ENCODE data around the gene ZDHHC8.
A peak's percentile ranks its signal among the peaks of the same experiment; 100 is the strongest.

The ZDHHC8 gene

DNA sequence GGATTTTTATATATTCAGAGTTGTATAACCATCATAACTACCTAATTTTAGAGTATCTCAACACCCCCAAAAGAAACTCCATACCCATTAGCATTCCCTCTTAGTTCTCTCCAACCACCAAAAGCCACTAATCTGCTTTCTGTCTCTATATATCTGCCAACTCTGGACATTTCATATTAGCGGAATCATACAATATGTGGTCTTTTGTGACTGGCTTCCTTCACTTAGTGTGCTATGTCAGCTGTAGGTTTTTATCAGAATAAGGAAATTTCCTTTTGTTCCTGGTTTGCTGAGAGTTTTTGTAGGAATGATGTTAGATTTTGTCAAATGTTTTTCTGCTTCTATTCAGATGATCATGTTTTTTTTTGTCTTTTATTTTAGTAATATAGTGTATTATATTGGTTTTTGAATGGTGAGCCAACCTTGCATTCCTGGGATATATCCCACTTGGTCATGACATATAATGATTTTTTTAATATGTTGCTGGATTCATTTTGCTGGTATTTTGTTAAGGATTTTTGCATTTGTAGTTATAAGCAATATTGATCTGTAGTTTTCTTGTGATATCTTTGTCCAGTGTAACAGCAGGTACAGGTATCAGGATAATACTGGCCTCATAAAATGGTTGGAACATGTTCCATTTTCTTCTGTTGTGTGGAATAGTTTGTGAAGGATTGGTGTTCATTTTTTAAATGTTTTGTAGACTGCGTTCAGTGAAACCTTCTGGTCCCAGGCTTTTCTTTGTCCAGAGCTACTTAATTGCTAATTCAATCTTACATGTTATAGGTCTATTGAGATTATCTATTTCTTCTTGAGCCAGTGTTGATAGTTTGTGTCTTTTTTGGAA lies 34.8 kb upstream of the ZDHHC8 start:
- no peak for DNase-seq (ENCODE audit: low spot score)

DNA sequence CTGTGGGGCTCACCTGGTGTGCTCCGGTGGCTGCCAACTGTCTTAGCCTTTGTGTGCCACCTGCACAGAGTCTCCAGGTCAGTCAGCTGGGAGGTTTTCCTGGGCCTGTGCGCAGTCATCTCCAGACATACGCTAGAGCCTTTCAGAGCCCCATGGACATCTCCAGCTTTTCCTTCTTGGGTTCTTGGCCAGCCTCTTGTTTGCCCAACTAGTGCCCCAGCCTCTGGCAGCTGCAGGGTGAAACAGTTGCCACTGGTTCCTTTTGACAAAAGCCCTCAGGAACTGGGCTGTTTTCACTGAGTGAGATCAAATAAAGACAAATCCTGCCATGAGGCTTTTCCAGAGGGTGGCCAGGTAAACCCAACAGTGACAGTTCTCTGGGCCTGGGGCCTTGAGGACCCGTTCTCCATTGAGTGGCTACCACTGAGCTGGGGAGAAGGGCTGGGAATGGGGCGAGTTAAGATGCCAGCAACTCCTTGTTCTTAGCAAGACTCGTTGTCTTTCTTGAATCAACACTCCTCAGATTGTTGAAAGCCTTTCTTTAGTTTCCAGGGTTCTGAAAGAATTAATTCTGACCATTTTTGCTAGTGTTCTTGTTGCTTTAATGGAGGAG lies 32.4 kb upstream of the ZDHHC8 start:
- no peak for DNase-seq (ENCODE audit: low spot score)

DNA sequence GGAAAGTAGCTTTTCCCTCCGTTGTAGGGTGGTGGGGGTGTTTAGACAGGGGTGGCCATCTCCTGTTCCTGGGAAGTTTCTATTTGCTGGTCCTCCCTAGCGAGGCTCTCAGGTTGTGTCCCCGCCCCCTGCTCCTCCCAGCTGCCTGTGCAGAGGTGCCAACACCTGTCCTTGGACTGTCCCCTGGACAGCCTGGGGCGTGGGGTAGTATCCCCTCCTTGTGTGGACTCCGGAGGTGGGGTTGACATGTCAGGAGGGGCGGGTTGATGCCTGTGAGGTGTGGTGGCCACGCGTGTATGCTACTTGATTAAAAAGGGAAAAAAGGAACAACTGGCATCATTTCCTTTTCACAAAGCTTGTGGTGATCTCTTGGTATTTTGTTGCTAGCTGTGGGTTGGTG lies 30.0 kb upstream of the ZDHHC8 start:
- no peak for DNase-seq (ENCODE audit: low spot score)

DNA sequence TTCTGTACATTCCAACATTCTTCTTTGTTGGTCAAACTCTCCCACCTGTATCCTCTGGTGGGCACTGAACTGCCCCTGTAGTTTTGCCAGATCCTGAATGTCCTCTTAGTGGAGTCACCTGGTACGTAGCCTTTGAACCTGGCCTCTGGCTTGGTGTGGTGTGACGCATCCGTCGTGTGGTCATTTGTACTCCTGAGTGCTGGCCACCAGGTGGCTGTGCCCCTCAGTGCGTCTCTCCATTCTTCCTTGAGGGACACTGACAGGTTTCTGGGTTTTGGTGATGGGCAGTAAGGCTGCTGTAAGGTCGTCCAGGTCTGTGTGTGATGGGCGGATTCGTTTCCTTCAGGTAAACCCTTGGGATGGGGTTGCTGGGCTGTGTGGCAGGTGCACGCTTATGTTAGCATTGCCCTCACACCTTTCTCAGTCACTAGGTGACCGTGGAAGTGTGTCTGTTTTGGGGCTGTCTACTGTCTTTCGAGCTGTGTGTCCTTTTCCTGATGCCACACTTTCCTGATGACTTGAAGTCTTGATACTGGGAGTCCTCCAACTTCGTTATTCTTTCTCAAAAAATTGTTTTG lies 29.3 kb upstream of the ZDHHC8 start:
- DNase-seq (ENCODE audit: low spot score), result no peak

DNA sequence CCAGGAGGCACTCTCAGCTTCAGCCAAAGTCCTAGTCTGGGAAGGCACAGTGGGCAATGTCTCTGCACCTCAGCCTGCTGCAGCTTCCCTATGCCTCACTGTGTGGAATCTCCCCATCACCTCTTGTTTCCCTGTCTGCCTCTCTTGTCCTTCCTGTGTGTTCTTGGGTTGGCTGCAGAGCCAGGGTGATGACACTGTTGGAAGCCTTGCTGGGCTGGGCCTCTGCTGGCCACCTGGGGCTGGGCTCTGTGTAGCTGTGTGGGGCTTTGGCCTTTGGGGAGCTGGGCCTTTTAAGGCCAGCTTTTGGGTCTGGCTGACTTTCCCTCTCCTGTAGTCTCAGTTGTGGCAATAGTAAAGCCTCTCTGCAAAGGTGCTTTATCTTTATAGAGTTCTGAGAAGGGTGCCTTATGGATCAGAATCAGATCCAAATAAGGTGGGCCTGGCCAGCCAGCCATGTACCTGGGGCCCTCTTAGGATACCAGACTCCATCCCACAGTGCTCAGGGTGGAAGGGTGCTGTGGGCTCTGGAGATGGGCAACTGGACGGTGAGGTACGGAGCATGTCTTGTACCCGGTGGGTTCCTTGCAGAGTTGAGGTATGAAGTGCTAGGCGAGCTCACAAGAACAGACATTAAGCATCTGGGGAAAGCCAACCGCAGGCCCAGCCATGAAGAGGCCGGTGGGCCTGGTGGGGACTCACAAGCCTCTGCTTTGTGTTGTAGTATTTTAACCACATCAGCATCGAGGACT lies 26.0 kb upstream of the ZDHHC8 start:
- DNase-seq (ENCODE audit: low spot score), result no peak

DNA sequence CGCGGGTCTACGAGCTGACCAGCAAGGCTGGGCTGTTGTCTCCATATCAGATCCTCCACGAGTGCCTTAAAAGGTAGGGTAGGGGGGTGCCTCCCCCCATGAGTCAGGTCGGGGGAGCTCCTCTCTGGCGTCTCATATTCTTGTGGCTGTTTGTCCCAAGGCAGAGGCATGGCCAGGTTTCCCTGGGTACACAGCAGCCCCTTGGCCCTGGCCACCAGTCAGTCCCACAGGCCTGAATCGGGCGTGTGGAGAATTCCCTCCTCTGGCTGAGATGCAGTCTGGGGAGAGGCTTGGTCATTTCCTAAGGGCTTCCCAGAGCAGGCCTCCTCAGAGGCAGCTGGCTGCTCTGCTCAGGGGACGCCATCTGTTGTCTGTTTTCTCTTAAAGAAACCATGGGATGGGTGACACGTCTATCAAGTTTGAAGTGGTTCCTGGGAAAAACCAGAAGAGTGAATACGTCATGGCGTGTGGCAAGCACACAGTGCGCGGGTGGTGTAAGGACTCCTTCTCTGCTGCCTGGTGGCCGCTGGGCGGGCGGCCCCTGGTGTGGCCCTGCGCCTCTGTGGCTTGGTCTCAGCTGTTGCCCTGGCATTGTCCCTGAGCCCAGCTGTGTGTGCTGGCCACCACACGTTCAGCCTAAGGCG lies 25.3 kb upstream of the ZDHHC8 start:
- no peak for DNase-seq (ENCODE audit: low spot score)

DNA sequence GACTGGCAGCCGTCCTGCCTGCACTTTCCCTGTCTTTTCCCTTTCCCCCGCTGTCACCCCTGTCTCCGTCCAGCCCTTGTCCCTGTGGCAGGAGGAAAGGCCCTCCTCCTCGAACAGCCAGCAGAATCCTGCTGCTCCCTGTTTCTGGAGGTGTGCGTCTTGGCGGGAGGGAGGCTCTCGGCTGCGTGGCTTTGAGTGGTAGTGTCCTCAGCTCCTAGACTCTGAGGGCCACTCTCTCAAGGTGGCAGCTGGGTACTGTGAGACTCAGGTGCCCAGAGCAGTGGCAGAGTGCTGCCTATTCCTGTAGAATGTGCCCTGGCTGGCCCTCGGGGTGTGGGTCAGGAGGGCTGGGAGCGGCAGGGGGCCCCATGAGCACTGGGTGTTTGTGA lies 24.8 kb upstream of the ZDHHC8 start:
- no peak for DNase-seq (ENCODE audit: low spot score)

DNA sequence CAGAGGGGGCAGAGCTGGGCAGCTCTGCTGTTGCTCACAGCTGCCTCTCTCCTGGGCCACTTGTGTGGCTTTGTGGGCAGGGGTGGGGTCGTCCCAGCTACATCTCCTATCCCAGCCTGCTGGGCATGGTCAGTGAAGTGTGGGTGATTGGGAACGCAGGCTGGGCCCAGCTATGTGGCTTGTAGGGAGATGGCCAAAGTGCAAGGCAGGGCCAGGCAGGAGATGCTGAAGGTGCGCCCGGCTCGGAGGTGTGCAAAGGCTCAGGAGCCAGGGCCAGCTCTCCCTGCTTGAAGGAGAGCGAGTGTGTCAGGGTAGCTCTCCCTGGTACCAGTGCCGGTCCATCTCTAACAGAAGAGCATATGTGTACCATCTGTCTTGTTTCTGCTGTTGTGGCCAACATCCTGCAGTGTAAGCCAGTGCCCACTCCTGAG lies 24.1 kb upstream of the ZDHHC8 start:
- DNase-seq (ENCODE audit: low spot score), result no peak

DNA sequence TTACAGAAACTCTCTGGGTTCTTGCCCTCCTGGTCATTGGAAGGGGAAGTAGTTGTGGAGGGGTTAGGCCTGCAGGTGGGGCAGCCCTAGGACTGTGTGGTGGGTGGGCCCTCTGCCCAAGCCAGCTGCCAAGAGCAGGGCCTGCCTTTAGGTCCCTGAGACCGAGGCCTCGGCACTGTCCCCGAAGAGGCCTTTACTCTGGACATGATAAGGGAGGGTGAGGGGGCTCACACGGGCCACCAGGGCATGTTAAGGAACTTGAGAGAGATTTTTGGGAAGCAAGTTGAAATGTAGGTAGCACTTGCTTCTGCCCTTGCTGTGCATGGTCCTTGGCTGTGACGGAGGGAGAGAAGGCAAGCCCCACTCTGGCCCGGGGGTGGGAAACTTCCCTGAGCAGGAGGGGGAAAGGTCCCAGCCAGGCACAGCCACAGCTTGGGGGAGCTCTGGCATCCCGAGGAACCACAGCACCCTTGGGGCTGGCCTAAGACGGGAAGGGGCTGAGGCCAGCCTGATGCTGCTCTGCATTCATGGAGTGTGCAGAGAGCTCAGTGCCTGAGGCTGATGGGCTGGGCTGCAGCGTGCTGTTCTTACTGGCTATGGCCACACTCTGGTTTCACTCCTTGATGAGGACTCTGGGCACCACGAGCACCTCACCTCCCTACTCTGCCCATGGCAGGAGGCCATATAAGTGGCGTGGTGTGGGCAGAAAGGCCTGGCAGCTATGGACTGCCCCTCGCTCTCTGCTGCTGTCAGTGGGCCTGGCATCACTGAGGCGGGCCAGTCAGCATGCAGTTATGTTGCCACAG lies 23.4 kb upstream of the ZDHHC8 start:
- no peak for DNase-seq (ENCODE audit: low spot score)

DNA sequence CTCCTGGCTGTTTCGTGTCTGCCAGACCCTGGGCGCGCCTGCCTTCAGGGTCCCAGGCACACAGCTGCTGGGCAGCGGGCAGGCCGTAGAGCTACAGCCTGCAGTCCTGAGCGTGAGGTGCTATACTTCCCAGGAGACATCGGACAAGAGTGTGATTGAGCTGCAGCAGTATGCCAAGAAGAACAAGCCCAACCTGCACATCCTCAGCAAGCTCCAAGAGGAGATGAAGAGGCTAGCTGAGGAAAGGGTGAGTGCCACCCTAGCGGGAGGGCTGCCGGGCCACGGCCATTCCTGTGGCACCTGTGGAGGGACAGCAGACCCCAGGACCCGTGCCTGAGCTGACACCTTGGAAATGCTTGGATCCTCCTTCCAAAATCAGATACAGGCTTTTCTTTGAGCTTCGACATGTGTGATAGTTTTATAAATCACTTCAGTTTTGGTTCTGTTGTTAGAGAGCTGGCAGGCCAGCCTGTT lies 22.8 kb upstream of the ZDHHC8 start:
- DNase-seq (ENCODE audit: low spot score), result no peak

DNA sequence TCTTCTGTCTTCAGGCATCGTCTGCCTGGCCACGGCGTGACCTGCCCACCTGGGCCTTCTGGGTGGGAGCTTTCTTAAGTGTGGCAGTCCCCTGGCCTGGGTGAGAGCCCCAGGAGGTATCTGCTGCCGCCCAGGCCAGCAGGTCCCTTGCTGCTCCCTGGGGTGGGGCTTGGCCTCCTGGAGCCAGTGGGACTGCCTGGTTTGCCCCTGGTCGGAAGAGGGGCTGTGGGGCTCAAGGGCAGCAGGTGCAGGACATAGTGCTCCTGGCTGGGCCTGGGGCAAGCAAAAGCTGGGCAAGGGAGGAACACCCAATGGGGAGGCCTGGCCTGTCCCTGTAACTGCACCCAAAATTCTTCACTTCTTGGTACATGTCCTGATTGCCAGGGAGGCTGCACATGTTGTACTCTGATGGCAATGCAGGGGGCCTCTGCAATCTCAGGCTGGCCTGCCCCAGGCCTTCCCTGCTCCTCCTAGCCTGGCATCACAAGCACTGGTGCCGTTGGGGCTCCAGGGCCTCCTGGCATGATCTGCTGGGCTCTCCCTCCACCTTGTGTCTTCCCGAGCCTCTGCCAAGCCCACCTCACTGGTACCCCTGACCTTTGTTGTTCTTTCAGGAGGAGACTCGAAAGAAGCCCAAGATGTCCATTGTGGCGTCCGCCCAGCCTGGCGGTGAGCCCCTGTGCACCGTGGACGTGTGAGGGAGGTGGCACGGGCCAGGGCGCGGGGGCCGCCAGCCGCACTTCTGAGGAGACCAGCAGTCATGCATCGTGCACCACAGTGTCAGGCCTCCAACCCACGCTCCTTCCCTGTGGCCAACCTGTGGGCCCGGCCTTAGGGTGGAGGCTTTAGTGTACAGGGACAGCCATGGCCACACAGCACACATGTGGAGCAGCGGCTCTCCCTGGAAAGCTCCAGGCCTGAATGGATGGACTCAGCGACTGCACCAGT lies 21.9 kb upstream of the ZDHHC8 start:
- no peak for DNase-seq (ENCODE audit: low spot score)

DNA sequence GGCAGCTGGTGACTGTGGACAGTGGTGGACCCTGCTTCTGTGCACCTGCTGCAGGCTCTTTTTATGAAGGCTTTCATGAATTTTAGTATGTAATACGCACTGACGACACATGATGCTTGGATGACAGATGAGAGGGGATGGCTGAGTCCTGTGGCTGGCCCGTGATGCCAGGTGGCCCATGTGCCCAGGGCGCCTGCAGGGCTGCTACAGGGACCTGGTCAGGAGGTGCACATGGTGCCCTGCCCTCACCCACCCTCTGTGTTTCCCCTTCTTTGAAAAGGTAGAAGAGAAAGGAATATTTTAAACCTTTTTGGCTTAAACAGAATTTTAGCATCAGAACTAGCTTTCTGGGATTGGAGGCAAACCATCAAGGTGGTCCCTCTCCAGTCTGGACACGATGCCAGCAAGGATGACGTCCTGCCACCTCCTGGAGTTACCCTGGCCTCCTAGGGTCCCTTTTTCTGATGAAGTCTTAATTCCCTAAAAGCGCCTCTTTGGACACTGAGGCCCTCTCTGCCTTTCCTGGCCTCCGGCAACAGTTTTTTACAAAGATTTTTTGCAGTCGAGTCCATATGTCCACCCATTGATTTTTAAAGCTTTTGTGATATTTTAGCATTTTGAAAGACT lies 21.1 kb upstream of the ZDHHC8 start:
- no peak for DNase-seq (ENCODE audit: low spot score)

DNA sequence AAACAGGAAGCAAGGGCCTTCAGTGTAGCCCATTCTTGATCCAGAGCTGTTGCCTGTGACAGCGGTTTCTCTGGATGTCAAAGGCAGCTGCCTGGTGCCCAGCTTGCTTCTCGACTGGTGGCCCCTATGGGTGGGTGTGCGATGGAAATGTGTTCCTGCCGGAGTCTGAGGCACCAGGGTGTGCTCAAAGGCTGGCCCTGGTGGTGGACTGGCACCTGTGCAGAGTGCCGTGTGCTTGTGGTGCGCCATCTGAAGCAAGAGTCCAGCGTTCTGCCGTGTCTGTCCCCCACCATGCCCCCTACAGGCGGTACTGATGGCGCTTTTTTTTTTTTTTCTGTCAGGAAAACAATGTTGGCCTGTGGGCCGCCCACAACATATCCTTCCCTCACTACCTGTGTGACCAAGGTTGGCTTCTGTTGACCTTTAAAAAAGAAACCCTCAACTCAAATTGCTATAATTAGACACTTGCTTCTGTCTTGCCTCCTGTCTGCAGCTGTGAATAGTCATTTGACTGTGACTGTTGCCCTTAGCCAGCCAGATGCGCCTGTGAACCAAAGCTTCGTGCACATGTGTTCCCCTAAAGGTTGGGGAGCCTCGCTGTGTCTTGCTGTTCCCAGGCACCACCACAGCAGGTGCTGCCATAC lies 20.4 kb upstream of the ZDHHC8 start:
- DNase-seq (ENCODE audit: low spot score), result peak; percentile 86

DNA sequence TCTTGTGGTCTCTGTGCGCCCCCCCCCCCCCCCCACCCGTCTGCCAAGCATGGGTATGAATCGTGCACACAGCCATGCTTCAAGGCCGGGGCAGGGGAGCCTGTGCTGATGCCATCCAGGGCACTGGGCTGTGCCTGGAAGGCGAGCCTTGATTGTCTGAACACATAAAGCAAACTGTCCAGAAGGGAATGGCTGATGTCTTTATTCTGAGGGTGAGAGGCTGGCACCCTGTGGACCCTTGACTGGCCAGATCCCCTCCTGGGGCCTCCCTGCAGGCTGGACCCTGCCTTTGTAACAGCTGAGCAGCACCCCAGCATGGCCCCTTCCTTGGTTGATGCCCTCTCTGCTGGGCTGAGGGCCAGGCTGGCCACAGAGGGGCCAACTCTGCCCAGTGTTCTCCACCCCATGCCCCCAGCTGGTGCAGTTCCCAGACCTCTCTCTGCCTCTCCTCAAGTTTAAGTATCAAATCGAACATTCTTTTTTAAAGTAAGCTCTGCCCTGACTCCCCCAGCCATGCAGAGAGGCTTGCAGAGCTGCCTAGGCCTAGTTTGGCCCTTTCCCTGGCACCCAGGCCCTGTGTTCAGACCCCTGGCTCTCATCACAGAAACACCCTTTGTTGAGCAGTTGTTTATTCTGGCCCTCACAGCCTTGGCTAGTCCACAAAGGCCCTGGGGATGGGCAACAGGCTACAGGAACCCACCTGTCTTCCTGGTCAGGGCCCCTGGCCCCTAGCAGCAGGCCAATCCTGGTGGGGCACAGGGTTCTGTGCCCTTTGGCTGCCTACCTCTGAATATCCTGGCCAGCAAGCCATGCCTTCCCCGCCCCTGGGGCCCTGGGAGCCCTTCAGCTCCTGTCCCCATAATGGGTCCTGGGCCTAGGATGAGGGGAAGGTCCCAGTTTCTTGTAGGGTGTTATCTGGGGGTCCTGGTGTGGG lies 19.6 kb upstream of the ZDHHC8 start:
- DNase-seq (ENCODE audit: low spot score), result no peak

DNA sequence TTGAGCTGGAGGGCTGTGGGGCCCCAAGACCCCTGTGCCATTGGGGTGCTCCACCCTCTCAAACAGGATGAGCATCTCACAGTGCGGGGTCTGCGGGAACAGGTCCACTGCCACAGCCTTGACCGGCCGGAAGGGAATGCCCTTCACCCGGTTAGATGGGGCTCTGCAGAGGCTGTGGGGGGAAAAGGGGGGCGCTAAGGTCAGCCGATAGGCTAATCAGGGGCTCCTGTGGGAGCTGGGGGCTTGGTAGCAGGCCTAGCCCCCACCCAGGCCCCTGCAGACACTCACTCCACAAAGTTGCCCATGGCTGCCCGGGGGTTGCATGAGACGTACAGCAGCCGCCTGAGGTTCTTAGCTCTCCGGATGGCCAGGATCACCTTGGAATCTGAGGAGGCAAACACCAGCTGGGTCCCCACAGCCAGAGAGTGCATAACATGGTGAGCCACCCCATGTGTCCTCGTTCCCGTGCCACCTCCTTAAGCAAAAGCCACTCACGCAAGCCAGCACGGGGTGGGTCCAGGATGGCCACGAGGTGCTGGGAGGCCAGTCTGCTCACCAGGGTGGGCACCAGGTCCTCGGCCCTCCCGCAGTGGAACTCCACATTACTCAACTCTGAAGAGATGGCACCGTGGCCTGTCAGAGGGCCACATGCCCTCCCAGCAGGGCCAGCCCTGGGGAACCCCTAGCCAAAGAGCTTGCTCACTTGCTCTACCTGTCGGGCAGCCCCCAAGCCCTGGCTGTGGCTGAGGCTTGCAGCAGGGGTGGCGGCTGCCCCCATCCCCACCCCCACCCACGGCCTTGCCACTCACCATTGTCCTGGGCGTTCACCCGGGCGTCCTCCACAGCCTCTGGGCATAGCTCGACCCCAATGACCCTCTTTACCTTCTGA lies 18.7 kb upstream of the ZDHHC8 start:
- DNase-seq (ENCODE audit: low spot score), result no peak

DNA sequence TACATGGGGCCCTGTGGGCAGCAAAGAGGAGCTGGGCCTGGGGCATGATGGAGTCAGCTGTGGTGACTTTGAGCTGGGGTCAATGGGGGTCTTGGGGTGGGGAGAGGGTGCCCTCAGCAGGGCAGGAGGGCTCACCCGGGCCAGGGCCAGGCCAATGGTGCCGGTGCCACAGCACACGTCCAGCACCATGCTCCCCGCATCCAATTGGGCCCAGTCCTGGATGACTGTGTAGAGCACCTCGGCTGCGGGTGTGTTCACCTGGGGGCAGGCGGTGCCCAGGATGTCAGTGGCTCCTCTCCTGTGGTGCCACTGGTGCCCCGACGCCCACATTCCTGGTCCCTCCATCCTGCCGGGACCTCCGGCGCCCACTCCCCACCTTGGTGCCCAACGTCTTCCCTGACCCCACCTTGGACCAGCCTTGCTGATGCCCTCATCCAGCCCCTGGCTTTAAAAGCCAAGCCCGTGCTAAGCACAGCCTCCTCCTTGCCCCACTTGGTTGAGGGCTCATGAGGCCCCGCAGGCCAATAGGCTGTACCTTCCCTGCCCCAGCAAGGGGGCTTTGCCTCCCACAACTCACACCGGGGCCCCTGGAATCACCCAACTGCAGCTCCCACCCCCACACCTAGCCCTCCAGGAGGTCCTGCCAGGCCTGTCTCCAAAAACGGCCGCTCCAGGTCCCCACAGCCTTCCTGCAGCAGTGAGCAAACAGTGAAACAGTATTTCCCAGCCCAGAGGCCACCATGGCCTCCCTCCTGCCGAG lies 17.9 kb upstream of the ZDHHC8 start:
- no peak for DNase-seq (ENCODE audit: low spot score)

Measured in NAMALWA (cell line).